GM12874 (cell line): ENCODE measurements around the gene DLST.

Experiments used
- TF ChIP-seq, protein P1 (sequence below): IDR thresholded peaks from 2 replicates; pipeline ENCODE4 v1.5.1; 2011; ENCODE audit warnings: low read depth, mild to moderate bottlenecking, control low read depth, low read length, moderate library complexity; ENCODE audit not compliant: insufficient read depth

The DLST gene

DNA sequence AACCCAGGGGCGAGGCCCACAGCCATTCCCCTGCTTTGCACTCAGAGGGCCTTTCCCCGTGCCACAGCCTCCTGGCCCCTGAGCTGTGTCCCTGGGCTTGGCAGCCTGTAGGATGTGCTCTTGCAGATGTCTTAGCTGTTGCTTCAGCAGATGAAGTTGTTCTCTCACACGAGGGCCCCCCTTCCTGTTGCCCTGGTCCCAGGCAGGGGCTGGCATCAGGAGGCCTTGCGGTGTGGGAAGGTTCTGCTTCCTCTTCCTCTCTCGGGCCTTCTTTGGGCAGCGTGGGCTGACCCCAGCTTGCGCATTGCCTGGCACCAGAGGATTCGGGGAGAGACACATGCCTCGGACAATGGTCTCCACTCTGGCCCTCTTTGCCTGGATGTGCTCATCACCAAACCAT lies 18.4 kb upstream of the DLST start:
- TF ChIP-seq, protein P1, sequence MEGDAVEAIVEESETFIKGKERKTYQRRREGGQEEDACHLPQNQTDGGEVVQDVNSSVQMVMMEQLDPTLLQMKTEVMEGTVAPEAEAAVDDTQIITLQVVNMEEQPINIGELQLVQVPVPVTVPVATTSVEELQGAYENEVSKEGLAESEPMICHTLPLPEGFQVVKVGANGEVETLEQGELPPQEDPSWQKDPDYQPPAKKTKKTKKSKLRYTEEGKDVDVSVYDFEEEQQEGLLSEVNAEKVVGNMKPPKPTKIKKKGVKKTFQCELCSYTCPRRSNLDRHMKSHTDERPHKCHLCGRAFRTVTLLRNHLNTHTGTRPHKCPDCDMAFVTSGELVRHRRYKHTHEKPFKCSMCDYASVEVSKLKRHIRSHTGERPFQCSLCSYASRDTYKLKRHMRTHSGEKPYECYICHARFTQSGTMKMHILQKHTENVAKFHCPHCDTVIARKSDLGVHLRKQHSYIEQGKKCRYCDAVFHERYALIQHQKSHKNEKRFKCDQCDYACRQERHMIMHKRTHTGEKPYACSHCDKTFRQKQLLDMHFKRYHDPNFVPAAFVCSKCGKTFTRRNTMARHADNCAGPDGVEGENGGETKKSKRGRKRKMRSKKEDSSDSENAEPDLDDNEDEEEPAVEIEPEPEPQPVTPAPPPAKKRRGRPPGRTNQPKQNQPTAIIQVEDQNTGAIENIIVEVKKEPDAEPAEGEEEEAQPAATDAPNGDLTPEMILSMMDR = no peak

DNA sequence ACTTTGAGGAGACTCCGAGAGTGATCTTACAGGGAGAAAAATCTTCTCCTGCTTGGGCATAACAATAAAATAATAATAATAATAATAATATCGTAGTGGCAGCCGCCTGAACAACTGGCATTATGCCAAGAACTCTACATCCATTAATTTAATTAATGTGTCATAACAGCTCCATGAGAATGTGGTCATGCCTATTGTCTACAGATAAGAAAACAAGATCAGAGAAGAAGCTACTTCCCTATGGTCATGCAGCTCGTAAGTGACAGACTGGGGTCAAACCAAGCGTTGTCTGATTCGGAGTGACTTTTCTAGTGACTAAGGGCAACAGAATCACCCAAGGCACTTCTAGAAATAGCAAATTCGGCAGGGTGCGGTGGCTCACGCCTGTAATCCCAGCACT lies 17.5 kb upstream of the DLST start:
- TF ChIP-seq, protein P1 = no peak

DNA sequence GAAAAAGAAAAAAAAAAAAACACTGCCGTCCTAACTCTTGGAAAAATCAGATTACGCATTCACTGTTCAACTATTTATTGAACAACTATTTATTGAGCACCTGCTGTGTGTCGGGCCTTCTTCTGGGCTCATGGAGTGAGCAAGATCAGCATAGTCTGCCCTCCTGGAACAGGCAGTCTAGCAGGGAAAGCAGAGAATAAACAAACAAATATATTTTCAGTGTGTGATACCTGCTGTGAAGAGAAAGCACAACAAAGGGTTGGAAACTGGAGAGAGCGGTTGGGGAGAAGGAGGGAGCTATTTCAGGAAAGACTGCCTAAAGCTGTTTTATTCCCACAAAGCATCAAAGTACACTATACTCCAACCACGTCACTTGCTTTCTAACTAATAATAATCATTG lies 16.6 kb upstream of the DLST start:
- TF ChIP-seq, protein P1 = no peak

DNA sequence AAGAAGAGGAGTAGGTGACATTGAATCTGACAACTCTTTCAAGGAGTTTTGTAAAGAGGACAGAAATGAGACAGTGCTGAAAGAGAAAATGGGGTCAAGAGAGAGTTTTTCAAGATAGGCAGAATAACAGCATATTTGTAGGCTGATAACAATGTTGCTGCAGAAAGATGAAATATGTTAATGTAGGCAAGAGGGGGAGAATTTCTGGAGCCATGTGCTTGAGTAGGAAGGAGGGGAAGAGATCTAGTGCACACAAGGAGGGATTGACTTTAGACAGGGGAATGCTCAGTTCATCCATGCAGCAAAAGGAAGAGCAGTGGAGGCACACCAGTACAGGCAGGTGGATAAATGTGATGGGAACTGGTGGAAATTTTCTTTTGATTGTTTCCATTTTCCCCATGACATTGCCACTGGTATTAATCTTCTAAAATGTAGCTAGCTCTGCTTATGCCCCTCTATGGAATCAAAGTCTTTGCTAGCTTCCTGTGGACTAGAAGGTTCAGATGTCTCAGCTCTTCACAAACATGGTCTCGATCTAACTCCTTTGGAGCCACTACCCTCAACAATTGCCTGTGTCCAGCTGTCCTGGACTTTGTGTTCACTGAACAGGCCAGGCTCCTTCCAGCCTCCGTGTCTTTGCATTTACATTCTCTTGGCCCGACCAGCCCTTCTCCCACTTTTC lies 14.9 kb upstream of the DLST start:
- TF ChIP-seq, protein P1 = no peak

DNA sequence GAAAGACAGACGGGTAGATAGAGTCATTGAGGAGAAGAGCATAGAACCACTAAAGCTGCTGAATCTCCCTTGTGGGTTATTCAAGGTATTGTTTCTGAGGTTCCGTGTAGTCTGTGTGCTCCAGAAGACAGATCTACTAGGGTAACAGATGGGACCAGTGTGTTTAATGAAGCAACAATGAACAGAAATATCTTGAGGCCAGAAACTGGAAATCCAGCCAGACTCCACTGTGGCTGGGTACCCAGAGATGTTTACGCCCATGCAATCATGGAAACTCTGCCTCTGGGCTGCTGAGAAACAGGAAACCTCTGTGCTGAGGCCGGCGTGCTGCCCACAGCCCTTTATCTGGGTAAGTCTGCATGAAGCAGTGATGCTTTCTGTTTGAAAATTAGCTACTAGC lies 14.0 kb upstream of the DLST start:
- TF ChIP-seq, protein P1 = no peak

DNA sequence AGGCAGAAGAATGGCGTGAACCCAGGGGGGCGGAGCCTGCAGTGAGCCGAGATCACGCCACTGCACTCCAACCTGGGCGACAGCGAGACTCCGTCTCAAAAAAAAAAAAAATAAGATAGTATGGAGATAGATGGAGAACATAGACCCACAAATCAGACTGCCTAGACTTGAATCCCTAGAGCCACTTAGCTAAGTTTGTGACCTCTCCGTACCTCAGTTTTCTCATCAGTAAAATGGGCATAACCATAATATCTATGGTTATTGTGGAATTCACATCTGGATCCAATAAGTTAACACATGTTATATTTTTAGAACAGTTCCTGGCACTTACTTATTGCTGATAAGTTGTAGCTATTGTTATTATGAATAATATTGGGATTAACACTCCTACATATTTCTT lies 13.0 kb upstream of the DLST start:
- TF ChIP-seq, protein P1 = no peak

DNA sequence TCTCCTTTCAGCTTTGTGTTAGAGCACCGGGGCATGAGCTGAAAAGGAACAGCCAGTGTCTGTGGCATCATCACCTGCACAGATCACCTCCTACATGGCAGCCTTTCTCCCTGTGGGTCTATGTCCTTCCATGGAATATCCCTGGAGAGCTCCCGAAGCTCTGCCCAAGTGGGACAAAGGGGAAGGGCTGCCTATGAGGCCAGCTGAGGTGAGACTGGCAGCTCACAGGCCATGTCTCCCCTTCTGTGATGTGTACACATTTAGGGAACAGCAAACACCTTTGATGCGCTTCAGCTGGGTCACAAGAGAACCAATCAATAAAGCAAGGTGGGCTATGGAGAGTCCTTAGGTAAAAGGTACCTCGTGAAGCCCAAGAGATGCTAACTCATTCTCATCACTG lies 9.9 kb upstream of the DLST start:
- TF ChIP-seq, protein P1 = no peak
